Stimulated activated CD8-positive, alpha-beta memory T cell treated with anti-CD3 and anti-CD28 coated beads, Interleukin-12 subunit alpha, Interleukin-12 subunit beta, amount 100 ng/mL, for 1 hour (primary cell): ENCODE data around the gene TRUB1.
"Not testable (repeated sequence)": the region's sequence is repeated elsewhere in the genome, so short reads cannot be mapped to it uniquely, and the experiment has no call there.

Experiments
- DNase-seq: peaks from one replicate; pipeline ENCODE4 v3.0.0-alpha.2; 2020; ENCODE audit warnings: low read depth

The TRUB1 gene

GRCh38 chr10:114937962-114938855 lies at the start of gene TRUB1:
TRUB1 (plus strand) TSS chr10:114938195; CDS start chr10:114938254, 59 bp downstream.
- peak; percentile 84 for DNase-seq

GRCh38 chr10:114893251-114893650 lies 44.7 kb upstream of the TRUB1 start:
- no peak for DNase-seq

GRCh38 chr10:114894911-114895310 lies 43.1 kb upstream of the TRUB1 start:
- no peak for DNase-seq

DNA sequence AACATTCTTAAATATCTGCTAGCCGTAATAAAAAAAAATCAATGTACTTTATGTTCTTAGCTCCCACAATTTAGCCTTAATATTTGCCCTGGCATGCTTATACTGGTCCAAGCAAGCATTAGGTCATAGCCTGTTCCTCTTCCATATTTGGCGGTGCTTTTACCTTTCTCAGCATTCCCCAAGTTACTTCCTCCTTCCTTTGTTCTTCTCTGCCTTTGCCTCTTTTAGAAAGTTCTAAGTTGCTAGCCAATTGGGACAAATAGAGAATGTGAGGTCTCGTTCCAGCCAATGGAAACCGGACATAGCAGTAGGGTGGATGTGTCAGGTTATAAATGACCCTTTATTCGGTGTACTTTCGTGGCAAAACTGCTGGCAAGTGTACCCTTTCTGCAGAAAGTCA lies 41.0 kb upstream of the TRUB1 start:
- DNase-seq, result not testable (repeated sequence)

GRCh38 chr10:114897593-114897992 lies 40.4 kb upstream of the TRUB1 start:
- no peak for DNase-seq

DNA sequence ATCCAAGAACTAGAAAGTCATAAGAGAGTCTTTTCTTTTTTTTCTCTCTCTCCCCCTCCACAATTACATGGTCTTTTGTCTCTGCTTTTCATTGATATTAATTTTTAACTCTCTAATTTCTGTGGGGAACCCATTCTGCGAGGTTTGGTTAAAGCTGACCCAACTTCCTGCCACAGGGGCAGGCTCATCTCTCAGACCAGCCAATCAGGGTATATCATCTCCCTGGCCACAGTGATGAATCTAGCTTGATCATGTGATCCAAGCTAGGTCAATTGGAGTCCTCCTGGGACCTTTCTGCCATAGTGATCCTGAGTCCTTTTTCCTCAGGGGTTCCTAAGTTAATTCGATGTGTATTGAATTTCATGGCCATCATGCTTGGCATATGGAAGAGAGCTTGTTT lies 38.0 kb upstream of the TRUB1 start:
- no peak for DNase-seq

GRCh38 chr10:114900658-114901057 lies 37.3 kb upstream of the TRUB1 start:
- DNase-seq, result no peak

- no peak for DNase-seq
These were observed 35.8 kb upstream of the TRUB1 start for GRCh38 chr10:114902151-114902550.

DNA sequence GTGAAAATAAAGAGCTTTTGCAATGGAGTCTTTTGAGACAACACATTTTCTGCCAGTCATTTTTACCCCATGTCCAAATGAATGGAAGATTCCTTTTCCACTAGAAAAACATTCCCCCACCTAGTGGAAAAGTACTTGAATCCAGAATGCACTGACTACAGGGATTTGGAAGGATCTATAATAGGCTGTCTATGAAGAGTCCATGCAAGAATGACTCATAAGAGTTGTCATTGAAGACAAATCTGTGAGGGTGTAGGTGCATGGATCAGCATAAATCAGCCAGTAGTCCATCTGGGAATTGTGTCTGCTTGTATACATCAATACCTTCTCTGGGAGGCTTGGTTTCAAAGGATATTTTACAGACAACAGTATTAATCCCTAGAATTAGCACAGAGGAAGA lies 32.5 kb upstream of the TRUB1 start:
- DNase-seq, result no peak

- DNase-seq, result no peak
These were observed 31.0 kb upstream of the TRUB1 start for GRCh38 chr10:114906981-114907380.

- DNase-seq, result no peak
These were observed 29.1 kb upstream of the TRUB1 start for GRCh38 chr10:114908896-114909295.

DNA sequence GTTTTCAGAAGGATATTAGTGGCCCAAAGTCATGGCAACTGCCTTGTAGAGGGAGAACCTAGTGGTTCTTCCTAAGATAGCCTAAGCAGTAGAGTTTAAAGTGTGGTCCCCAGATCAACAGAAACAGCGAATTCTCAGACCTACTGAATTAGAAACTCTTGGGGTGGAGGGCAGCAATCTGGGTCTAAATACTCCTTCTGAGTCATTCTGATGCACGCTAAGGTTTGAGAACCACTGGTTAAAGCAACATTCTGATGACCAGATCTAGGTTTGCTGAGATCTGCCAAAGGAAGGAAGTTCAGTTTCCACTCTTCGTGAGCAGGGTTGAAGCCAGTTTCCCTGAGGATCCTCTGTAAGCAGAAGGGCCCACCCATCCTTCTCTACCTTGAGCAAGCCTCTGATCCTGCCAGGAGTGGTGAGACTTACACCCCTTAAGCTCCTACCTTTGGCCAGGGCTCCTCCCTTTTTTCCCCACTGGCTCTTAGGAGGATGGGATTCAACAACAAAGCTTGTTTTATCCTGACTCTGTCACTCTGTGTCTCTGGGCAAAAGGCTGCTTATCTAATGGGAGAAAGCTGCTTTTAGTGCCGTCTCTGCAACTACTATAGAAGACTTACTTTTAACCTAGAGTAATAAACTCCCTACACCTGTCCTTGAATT lies 26.8 kb upstream of the TRUB1 start:
- no peak for DNase-seq

GRCh38 chr10:114911801-114912469 lies 26.1 kb upstream of the TRUB1 start:
- DNase-seq, result no peak

DNA sequence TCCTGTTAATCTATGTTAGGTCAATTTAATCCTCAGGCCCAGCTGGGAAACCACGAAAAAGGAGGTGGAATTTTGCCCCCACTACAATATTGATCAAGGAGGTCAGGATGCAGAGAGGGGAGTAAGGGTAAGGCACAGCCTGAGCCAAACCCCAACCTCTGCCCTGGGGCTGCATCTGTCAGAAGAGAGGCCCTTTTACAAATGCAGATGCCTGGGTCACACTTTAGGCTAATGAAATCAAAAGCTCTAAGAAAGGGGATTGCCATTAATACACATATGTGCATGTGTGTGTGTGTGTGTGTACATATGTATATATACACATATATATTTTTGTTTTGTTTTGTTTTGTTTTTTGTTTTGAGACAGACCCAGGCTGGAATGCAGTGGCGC lies 25.5 kb upstream of the TRUB1 start:
- DNase-seq, result no peak

GRCh38 chr10:114914560-114914959 lies 23.4 kb upstream of the TRUB1 start:
- no peak for DNase-seq

DNA sequence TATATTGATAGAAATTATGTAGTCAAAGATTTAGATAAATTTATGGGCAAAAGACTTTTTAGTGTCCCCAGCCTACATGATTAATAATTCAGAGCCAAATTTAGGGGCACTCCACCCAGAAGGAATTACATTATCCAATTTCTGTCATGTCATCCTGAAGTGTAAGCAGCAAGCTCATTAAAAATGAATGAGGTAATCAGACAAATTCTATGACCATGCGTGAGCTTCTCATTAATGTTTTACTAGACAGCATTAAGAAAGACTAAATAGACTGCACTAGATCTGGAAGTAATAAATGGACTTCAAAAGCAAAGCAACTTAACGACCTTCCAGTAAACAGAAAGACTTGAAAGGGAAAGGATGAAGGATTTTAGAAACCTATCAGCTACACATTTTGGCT lies 22.7 kb upstream of the TRUB1 start:
- DNase-seq, result no peak

GRCh38 chr10:114916653-114917052 lies 21.3 kb upstream of the TRUB1 start:
- no peak for DNase-seq

- no peak for DNase-seq
These were observed 20.5 kb upstream of the TRUB1 start for GRCh38 chr10:114917459-114917858.

- DNase-seq, result no peak
These were observed 19.9 kb upstream of the TRUB1 start for GRCh38 chr10:114917927-114918672.

DNA sequence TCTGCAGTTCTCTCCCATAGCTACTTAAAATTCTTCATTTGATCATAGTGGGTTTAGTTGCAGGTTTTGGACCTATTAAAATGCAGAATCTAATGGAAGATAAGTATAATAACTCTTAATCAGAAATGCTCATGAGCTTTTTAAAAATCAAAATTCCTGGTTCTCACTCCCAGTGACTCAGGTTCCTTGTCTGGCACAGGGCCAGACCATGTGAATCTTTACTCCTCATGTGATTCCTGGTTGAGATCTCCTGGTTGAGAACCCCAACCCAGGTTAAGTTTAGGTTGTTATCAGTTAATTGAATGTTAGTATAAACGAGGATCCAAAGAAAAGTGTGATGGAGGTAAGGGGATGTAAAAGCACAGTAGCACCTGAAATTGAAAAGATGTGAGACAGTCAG lies 17.5 kb upstream of the TRUB1 start:
- no peak for DNase-seq

GRCh38 chr10:114922003-114922402 lies 16.0 kb upstream of the TRUB1 start:
- DNase-seq, result no peak

- DNase-seq, result no peak
These were observed 14.4 kb upstream of the TRUB1 start for GRCh38 chr10:114923551-114923950.
